Cardiac ventricle fibroblast (primary cell): ENCODE measurements around the gene DHX34. TPM values are rescaled to one million over a fixed set of nuclear protein-coding genes. Genes with fewer than 3 reads are reported as not detected.

Source experiments
- total RNA-seq: library from RNA; depleted of rRNA; stranded (reverse); fragments of >200 nt; gene quantifications from 2 replicates; pipeline ENCODE4 v1.2.3, GENCODE V29; 2015

Gene DHX34, protein sequence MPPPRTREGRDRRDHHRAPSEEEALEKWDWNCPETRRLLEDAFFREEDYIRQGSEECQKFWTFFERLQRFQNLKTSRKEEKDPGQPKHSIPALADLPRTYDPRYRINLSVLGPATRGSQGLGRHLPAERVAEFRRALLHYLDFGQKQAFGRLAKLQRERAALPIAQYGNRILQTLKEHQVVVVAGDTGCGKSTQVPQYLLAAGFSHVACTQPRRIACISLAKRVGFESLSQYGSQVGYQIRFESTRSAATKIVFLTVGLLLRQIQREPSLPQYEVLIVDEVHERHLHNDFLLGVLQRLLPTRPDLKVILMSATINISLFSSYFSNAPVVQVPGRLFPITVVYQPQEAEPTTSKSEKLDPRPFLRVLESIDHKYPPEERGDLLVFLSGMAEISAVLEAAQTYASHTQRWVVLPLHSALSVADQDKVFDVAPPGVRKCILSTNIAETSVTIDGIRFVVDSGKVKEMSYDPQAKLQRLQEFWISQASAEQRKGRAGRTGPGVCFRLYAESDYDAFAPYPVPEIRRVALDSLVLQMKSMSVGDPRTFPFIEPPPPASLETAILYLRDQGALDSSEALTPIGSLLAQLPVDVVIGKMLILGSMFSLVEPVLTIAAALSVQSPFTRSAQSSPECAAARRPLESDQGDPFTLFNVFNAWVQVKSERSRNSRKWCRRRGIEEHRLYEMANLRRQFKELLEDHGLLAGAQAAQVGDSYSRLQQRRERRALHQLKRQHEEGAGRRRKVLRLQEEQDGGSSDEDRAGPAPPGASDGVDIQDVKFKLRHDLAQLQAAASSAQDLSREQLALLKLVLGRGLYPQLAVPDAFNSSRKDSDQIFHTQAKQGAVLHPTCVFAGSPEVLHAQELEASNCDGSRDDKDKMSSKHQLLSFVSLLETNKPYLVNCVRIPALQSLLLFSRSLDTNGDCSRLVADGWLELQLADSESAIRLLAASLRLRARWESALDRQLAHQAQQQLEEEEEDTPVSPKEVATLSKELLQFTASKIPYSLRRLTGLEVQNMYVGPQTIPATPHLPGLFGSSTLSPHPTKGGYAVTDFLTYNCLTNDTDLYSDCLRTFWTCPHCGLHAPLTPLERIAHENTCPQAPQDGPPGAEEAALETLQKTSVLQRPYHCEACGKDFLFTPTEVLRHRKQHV
- total RNA-seq, result 5.3 and 8.2 TPM in 2 replicates

GRCh38 chr19:47348819-47349795 is at the start of gene DHX34:
TSS of gene DHX34 (plus strand) at chr19:47349315. CDS start at chr19:47353031, 3,716 bp downstream.

GRCh38 chr19:47309608-47310007 is 39.5 kb upstream of the DHX34 start, which contains the start of gene C5AR1:
TSS of gene C5AR1 (plus strand) at chr19:47309861. CDS start at chr19:47309896, 35 bp downstream.

DNA sequence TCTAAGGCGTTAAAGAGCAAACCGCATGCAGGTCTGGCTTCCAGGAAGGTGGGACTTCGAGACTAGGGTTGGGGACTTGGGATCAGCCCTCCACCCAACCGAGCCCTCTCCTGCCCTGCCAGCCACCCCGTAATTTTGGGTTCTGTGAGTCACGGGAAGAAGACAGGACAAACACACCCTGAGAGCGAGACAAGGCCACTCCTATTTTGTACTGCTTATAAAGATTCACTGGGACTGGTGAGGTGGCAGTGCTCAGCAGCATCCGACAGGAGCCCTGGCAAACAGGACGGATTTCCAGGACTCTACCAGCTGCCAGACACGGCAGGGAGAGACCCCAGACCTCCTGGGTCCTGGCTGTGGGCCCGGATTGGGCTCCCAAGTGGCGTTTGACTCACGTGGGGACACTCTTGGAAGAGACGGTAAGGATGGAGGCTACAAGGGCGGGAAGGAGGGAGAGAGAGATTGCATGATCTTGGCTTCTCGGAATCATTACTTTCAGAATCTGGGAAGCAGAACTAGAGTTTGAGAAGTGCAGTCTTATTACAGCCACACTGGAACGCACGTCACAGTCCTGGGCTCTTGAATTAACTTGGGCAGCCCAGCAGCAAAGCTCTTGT is 17.1 kb upstream of the DHX34 start, which contains the start of gene C5AR2:
C5AR2 (plus strand) TSS at position 245 of the 617 bp plus-strand sequence. CDS start 8,625 bp downstream, outside the sequence.

GRCh38 chr19:47419030-47419783 is 70.1 kb downstream of the DHX34 start, which contains the start of gene MEIS3:
TSS of gene MEIS3 (minus strand) at chr19:47419527. CDS start at chr19:47419081, 446 bp downstream.

Other genes starting within 250 kb of the DHX34 start
- gene ZC3H4, start 235.5 kb upstream of the DHX34 start, total RNA-seq, result 21.9 and 23.6 TPM in 2 replicates
- 50.5 and 53.4 TPM in 2 replicates for gene SAE1, start 218.5 kb upstream of the DHX34 start, total RNA-seq
- 9.4 and 10.4 TPM in 2 replicates for gene BBC3, start 118.1 kb upstream of the DHX34 start, total RNA-seq
- gene CCDC9, start 92.8 kb upstream of the DHX34 start, total RNA-seq, result 12.1 and 20.8 TPM in 2 replicates
- gene INAFM1, start 74.4 kb upstream of the DHX34 start, total RNA-seq, result 7.4 and 12.9 TPM in 2 replicates
- 0.05 TPM in 1 of 2 replicates, not detected in the other for gene C5AR1, start 39.5 kb upstream of the DHX34 start, total RNA-seq
- gene C5AR2, start 17.1 kb upstream of the DHX34 start, total RNA-seq, result not detected in 2 replicates
- gene MEIS3, start 70.2 kb downstream of the DHX34 start, total RNA-seq, result 20.4 and 27.8 TPM in 2 replicates
- not detected in 2 replicates for gene SLC8A2, start 122.6 kb downstream of the DHX34 start, total RNA-seq
- gene KPTN, start 134.9 kb downstream of the DHX34 start, total RNA-seq, result 4.1 and 4.3 TPM in 2 replicates
- 83.4 and 91.9 TPM in 2 replicates for gene NAPA, start 165.7 kb downstream of the DHX34 start, total RNA-seq
- not detected in 2 replicates for gene ZNF541, start 223.8 kb downstream of the DHX34 start, total RNA-seq